Measurements from ENCODE around the gene LSM14B.

The LSM14B gene

DNA sequence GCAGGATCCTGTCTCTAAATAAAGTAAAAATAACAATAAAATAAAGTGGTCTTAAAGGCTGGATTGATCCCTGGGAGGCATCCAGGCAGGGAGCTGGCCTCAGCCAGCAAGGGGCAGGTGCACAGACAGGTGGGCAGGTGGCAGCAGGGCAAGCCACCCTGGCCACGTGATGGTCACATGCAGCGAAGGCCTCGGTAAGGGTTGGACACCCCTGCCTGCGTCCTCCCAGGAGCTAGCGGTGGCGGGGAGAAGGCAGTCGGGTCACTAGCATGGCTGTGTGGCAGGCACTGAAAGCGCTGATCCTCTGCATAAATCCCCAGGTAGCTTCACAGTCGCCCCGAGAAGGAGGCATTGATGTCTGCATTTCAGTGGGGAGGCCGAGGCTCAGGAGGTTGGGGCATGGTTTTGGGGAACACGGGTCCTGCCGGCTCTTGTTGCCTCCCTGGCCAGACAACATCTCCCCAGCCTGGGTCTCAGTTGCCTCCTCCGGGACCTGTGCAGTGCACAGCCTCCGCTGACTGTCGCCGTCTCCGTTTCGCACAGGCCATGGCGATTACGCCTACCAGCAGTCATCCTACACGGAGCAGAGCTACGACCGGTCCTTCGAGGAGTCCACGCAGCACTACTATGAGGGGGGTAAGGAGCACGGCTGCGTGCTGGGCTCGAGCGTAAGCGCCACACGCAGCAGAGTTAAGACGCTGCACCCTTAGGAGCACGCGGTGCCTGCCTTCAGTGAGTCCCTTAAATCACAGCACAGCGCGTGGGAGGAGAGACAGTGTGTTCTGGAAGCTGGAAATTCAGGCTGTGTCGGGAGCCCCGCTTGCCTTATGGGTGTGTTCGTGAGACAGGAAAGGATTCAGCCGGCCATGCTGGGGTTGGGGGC, 42.8 kb downstream of the LSM14B start:
- no peak for DNase-seq

DNA sequence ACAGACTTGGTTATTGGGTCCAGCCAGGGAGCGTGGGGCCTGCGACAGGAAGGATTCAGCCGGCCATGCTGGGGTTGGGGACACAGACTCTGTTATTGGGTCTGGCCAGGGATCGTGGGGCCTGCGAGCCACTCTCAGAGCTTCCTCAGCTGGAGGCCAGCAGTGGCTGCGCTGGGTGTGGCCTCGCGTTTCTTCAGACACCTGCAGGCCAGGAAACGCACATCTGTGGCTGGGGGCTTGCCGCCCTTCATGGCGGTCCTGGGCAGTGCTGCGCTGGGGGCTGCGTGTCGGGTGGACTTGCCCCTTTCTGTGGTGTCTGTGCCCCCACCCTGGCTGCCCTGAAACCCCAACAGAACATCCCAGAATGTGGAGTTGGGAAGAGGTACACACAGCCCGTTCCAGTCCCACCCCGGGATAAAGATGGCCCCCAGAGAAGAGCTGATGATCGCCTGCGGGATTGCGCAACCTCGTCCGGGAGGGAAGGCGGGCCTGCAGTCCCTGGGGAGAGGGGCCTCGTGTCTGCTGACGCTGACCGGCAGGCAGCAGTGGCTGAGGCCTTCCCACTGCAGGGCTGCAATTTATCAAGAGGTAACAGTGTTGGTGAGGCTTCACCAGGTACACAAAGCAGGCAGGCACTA, 43.6 kb downstream of the LSM14B start:
- DNase-seq = no peak

DNA sequence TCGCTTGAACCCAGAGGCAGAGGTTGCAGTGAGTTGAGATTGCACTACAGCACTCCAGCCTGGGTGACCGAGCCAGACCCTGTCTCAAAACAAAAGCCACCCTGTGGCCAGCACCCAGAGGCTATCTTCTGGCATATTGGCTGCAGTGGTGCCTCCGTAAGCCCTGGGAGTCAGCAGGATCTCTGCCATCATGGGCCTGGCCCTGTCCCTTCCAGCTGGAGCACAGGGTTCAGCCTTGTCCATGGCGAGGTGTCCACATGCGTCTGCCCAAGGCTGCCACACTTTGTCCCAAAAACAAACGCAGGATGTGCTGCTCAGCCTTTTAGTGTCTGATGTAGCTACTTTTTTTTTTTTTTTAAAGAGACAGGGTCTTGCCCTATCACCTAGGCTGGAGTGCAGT, 45.2 kb downstream of the LSM14B start:
- DNase-seq = no peak

DNA sequence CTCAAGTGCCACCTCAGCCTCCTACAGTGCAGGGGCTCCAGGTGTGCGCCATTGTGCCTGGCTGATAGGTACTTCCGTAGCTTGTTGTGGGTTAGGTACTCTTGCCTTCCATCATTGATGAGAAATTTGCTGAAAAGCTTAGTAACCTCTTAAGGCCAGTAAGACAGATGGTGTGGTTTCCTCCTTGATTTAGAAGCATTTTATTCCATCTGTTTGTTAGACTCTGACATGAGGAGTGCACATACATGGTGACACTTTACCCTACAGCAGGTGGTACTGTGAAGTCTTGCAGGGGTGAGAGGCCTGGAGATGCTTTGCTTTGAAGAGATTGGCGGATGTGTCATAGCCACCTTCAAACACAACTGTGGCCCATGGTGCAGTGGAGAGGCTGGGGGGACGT, 45.8 kb downstream of the LSM14B start:
- no peak for DNase-seq

DNA sequence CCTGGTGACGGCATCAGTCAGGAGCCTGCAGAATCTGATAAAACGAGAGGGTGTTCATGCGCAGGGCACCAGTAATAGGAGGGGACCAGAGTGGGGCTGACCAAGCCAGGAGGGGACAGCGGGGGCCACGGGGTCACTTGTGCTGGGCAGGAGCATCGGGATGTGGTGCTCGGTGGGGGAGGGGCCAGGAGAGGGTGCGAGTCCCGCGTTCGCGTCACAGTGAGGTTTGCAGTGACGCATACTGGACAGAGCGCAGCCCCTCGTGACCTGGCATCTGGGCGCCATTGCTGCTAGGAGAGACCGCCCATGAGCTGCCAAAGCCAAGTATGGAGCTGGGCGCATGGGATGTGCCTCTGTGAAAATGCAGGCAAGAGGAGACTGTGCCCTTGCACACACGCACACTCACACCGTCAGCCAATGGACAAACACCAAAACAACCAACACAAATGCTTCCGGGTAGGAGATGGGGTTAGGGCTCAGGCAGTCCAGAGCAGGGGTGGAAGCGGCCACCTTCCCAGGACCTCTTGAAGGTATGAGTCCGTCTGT, 46.7 kb downstream of the LSM14B start:
- no peak for DNase-seq

DNA sequence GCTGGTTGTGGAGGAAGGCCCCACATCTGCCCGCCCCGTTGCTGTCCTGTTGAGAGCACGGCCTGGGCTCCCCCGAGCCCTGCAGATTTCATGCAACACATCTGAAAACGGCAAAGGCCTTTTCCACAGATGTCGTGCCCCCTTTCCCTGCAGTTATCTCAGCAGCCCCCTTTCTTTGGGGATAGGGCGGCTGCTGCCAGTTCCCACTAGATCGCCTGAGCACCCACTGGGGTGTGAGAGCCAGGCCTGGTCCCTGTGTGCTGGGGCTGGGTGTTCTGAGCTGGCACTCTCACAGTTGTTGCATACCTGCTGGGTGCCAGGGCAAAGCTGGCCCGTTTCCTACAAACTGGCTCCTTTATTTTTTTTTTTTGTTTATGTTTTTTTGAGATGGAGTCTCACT, 48.3 kb downstream of the LSM14B start:
- DNase-seq = no peak

DNA sequence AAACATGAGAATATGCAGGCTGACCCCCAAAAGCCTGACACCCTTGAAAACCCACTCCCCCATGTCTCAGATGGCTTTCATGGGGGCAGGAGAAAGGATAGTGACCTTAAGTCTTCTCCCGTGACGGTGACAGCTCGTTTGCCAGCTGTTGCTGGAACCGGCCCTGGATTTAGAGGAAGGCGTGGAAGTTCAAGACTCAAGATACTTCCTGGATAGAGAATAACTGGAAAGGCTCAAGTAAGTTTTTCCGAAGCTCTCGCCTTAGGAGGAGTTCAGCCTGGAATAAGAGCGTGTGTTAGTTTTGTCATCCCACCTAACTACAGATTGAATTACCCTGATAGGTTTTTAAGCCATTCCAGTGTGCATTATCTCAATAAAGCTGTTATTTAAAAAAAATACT, 49.0 kb downstream of the LSM14B start:
- no peak for DNase-seq

DNA sequence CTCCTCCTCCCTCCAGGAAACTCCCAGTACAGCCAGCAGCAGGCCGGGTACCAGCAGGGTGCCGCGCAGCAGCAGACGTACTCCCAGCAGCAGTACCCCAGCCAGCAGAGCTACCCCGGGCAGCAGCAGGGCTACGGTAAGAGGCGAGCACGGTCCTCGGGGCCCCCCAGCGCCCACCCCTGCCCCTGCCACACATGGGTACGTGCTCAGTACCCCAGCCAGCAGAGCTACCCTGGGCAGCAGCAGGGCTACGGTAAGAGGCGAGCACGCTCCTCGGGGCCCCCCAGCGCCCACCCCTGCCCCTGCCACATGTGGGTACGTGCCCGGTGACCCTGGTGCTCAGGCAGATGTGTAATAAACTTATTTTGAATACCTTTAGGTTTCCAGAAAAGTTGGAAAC, 50.4 kb downstream of the LSM14B start:
- no peak for DNase-seq

DNA sequence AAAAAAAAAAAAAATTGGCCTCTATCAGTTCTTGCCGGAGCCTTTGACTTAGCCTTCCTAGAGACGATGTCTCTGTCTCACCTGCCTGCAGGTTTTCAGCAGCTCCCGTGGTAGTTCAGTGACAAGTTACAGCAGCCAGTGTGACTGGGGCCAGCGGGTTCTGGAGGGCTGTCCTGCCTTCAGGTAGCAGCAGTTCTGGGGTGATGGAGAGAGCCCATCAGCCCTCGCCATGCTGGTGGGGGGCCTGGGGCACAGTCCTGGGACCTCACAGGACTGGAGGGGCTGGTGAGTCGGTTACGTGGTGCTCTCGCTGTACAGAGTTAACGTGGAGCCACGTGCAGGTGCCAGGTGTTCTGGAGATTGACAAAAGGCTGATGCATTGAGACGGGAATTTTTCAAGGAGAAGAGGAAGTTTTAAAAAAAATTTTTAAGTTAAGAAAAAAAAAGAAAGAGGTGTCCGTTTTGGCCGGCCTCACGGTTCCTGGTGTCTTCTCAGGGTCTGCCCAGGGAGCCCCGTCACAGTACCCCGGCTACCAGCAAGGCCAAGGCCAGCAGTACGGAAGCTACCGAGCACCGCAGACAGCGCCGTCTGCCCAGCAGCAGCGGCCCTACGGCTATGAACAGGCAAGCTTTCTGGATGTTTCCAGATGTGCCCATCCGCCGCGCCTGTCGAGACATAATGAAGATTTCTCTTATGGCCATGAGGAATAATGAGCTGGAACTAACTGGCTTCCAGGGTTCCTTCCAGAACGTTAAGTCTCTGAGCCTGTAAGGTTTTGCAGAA, 51.9 kb downstream of the LSM14B start:
- DNase-seq = no peak

DNA sequence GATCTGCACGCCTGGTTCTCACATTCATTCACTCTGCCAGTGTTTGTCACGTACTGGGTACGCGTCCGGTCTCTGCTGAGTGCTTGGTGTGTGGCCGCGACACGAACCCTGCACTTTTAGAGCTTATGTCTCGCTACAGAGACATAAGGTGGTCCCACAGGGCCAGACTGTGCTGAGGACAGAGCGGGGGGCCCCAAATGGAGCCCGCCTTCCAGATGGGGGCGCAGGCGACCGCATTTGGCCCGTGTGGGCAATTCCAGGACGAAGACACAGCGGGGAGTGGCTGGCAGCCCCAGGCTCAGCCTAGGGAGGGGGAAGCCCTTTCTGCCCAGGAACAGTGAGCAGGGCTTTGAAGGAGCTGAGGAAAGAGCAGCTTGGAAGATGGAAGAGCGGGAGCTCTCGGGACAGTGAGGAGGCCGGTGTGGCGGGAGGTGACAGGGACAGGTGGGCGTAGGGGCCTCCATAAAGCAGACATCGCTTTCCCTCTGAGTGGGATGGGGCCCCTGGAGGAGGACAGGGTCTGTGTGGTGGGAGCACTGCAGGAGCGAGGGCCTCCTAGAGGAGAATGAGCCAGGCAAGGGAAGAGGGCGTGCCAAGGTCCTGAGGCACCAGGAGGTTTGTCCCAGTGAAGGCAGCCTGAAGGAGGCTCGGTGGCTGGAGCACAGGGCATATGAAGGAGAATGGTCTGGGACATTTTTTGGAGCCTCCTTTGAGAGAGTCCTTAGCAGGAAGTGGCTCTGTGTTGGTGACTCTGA, 52.8 kb downstream of the LSM14B start:
- DNase-seq = no peak

DNA sequence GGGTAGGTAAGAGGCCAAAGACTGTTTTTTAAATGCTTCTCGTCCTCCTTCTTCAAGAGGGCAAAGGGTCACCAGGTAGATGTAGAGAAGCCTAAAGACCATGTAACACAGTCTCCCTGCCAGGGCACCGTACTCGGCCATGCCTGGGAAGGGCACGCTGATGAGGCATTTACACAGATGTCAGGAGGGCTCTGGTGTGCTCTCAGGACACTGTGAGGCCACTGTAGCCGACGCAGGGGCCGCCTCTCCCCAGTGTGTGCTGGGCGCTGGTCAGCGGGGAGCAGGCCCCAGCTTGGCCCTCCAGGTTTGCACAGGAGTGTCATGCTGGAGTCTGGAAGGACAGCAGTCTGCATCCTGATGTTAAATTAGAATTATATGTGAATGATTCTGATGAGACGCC, 53.4 kb downstream of the LSM14B start:
- DNase-seq = no peak

DNA sequence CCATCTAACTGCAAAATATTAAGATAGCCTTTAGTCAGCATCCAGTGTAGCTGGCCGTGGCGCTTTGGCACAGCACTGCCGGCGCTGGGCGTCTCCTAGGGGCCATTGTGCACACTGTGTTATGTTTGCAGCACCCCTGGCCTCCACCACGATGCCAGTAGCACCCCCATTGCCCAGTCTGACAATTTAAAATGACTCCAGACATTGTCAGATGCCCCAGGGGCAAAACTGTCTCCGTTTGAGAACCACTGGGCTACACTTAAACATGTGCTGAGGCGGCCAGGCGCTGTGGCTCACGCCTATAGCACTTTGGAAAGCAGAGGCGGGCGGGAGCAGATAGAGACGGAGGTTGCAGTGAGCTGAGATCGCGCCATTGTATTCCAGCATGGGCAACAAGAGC, 54.6 kb downstream of the LSM14B start:
- DNase-seq = no peak

DNA sequence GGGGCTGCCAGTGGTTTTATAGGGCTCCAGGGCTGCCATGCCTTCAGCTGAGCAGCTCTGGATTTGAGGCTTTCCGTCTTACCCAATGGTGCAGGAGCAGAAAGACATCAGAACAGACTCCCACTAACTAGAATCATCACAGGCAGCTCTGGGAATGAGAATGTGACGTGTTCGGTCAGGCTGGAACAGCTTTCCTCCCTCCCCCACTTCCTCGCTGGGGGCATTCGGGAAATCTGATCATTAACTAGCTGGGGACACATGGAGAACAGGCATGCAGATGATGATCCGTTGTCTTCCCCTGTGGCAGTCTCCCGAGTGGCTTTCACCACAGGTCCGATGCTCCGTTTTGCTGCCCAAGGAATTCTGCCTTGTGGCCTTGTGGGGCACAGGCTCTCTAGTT, 55.0 kb downstream of the LSM14B start:
- no peak for DNase-seq

DNA sequence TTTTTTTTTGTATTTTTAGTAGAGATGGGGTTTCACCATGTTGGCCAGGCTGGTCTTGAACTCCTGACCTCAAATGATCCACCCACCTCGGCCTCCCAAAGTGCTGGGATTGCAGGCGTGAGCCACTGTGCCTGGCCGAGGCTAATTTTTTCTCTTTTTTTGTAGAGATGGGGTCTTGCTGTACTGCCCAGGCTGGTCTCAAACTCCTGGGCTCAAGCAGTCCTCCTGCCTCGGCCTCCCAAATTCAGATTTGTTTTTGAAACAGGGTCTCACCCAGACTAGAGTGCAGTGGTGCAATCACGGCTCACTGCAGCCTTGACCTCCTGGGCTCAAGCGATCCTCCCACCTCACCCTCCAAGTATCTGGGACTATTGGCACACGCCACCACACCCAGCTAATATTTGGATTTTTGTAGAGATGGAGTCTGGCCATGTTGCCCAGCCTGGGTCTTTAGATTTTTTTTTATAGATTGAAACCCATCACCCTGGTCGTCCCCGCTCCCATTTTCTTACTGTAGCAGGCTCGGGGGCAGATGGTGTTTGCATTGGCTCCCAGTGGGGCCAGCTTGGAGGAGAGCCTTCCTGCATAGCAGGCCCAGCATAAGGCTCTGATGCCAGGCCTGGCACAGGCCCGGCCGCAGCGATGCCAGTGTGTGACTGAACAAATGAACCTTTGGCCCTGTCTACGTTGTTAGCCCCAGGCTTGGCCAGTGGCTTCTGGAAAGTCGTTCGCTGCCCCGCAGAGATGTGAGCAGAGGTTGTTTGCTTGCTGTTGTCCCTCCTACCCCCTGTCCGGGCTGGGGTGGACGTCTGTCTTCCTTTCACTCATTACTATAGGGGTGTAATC, 56.3 kb downstream of the LSM14B start:
- no peak for DNase-seq

DNA sequence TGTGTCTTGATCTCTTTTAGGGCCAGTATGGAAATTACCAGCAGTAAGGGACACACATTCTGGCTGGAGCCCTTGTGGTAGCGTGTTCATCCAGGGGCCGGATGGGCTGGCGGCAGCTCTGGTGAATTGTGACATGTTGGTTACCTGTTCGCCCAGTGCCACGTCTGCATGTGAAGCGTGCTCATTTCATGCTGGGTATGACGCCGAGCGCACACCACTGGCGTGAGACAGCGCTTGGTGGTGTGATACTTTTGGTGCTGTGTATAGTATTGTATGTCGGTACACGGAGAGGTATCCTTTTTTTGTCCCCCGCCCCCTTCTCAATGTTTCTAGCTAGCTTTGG, 56.9 kb downstream of the LSM14B start:
- DNase-seq = no peak

DNA sequence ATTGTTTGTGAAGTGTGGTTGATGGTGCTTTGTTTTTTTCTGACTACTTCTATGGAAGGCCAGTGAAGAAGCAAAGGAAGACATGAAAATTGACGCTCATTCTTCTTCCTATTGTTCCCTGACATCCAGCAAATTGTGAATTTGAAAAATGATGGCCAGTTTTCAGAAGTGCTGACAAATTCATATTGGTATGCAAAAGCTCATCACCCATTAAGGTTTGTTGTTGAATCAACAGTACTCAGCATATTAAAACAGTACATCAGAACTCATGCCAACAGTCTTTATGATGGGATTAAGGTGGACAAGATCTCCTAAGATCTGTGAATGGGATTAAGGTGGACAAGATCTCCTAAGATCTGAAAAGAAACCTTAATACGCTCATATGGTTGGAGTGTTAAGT, 59.5 kb downstream of the LSM14B start:
- DNase-seq = no peak

DNA sequence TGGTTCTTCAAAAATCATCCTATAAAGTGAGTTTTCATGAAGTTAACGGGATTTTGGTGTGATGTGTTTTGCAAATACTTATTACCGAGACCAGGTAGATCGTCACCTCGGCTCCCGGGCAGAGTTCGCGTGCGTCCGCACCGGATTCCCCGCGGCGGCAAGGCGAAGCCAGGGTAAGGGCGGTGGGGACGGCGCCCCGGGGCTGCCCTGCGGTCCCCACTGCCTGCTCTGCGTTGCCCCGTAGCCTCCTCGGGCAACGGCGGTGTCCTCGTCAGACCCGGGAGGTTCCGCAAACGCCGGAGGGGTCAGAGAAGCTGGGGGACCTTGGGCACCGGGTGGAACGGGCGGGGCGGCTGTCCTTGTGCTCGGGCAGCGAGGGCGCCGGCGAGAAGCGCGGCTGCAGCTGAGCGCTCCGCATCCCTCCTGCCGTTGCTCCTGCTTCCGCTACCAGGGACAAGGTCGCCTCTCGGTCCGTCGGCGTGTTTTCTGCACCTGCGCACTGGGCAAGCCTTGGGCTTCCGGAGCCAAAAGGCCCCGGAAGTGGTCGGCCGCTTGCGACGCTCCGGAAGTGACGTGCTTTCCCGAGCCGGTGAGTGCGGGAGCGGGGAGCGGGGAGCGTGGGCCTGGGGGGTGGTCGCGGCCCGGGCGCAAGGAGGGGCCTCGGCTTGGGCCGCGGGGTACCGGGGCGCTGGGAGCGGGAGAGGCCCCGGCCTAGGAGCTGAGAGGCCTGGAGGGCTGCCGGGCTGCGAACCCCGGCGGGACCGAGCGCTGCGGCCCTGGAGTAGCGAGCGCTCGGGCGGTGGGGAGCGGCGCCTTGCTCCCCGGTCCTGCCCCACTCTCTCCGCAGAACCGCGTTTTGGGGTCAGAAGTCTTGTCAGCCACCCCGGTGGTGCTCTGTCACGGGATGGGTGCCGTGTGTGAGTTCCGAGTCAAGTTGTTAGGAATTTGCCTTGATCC, 60.5 kb downstream of the LSM14B start, which contains the start of gene MTG2:
Gene MTG2 (plus strand): TSS at position 560 of the 957 bp plus-strand sequence. CDS start 10,393 bp downstream, outside the sequence.
- peak; percentile 87 to 97 (median 93) for DNase-seq

DNA sequence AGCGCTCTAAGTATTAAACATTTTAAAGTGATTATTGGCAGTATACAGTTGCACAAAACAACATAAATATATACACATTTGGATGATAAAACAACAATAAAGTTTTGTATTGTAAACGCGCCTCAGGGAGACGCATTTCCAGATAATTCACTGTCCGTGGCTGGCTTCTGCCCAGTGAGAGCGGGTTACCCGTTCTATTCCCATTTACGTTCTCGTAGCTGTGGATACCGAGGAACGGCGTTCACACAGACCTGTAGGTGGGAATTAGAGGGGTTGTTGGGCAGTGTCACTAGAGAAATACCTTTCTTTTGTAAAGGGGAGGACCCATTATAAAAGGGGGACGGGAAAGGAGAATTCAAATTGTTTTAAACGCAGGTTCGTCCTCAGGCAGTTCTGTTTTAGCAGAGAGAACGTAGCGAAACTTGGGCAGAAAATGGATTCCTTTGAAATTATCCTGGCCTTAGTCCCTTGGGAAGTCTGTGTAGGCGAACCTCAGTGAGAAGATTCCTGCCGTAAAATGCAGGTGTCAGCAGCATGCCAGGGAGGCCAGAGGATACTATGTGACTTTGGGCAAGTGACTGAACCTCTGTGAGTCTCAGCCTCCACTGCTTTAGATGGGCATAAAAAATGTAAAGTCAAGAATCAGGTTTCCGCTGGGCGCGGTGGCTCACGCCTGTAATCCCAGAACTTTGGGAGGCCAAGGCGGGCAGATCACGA, 61.3 kb downstream of the LSM14B start:
- no peak for DNase-seq
